ENCODE data around the gene BCKDK. TPM values are rescaled to one million over a fixed set of nuclear protein-coding genes. Genes with fewer than 3 reads are reported as not detected.

The BCKDK gene
- total and polyA plus RNA-seq, 2 of the 13 experiments (the other 11 are each of a cell fraction or from before 2014, with no cell fraction given) = 24.9 to 42.6 TPM

GRCh38 chr16:31138621-31139578, 30.7 kb downstream of the BCKDK start (continued):
- peak; percentile 70; the same call in 1 of the 2 replicates for TF ChIP-seq ZFX (CRISPR knock-in tag; IDR thresholded peaks at IDR 0.05; ENCODE audit: low read depth)
- peak; percentile 45; the same call in 1 of the 2 replicates for TF ChIP-seq ZNF747 (CRISPR knock-in tag; IDR thresholded peaks at IDR 0.05; ENCODE audit: borderline replicate concordance)
- TF ChIP-seq ZNF235 (CRISPR knock-in tag; IDR thresholded peaks at IDR 0.05; ENCODE audit: borderline replicate concordance) = no peak
- no peak for TF ChIP-seq HNF1A (IDR thresholded peaks at IDR 0.05; ENCODE audit: low read depth)
- TF ChIP-seq HNF1A (CRISPR knock-in tag; IDR thresholded peaks at IDR 0.05; ENCODE audit: borderline replicate concordance) = no peak
- TF ChIP-seq ZBTB37 (CRISPR knock-in tag; IDR thresholded peaks at IDR 0.05) = no peak
- no peak for TF ChIP-seq PPARG (CRISPR knock-in tag; conservative IDR thresholded peaks at IDR 0.05)
- peak; percentile 89; the same call in 1 of the 3 replicates for TF ChIP-seq MXI1 (IDR thresholded peaks at IDR 0.05; ENCODE audit: borderline replicate concordance, low read depth, low read length)
- no peak for TF ChIP-seq MLLT10 (CRISPR knock-in tag; IDR thresholded peaks at IDR 0.05)
- no peak for TF ChIP-seq ELF3 (CRISPR knock-in tag; IDR thresholded peaks at IDR 0.05)
- no peak for TF ChIP-seq ZNF740 (CRISPR knock-in tag; IDR thresholded peaks at IDR 0.05)
- no peak for TF ChIP-seq ZFP1 (CRISPR knock-in tag; IDR thresholded peaks at IDR 0.05)
- no peak for TF ChIP-seq SOX13 (IDR thresholded peaks at IDR 0.05)
- no peak for TF ChIP-seq SOX13 (CRISPR knock-in tag; conservative IDR thresholded peaks at IDR 0.05 in 1 of 2, IDR thresholded peaks at IDR 0.05 in 1 of 2)
- TF ChIP-seq, protein P1, sequence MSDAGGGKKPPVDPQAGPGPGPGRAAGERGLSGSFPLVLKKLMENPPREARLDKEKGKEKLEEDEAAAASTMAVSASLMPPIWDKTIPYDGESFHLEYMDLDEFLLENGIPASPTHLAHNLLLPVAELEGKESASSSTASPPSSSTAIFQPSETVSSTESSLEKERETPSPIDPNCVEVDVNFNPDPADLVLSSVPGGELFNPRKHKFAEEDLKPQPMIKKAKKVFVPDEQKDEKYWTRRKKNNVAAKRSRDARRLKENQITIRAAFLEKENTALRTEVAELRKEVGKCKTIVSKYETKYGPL (CRISPR knock-in tag; IDR thresholded peaks at IDR 0.05) = no peak
- TF ChIP-seq ZNF562 (CRISPR knock-in tag; IDR thresholded peaks at IDR 0.05; ENCODE audit: borderline replicate concordance) = no peak
- TF ChIP-seq ZNF598 (CRISPR knock-in tag; IDR thresholded peaks at IDR 0.05; ENCODE audit: borderline replicate concordance) = 0 out of 2 replicates have a peak, but pooled peaks have one; percentile 48
- peak; percentile 76 for TF ChIP-seq FOSL2 (CRISPR knock-in tag; IDR thresholded peaks at IDR 0.05)
